Hair follicular keratinocyte (primary cell): ENCODE data around the gene PCBD1. TPM values are rescaled to one million over a fixed set of nuclear protein-coding genes. Genes with fewer than 3 reads are reported as not detected.

ENCODE experiments used
- total RNA-seq: library from RNA; depleted of rRNA; stranded (reverse); fragments of >200 nt; gene quantifications from 2 replicates; pipeline ENCODE4 v1.2.3, GENCODE V29; 2015

Gene PCBD1
- 56.5 and 72.6 TPM in 2 replicates for total RNA-seq

GRCh38 chr10:70887804-70888800, at the start of gene PCBD1:
TSS of gene PCBD1 (minus strand) at chr10:70888565. CDS start at chr10:70888533, 32 bp downstream.

Other genes starting within 250 kb of the PCBD1 start
- gene ADAMTS14, start 216.1 kb downstream of the PCBD1 start, total RNA-seq: 0.19 TPM in 1 of 2 replicates, not detected in the other
- gene TBATA, start 103.2 kb downstream of the PCBD1 start, total RNA-seq: not detected in 2 replicates
- 25.0 and 31.1 TPM in 2 replicates for gene SGPL1, start 72.6 kb downstream of the PCBD1 start, total RNA-seq